Urinary bladder (tissue), 4 donors: ENCODE data around the gene HCN2. TPM values are rescaled to one million over a fixed set of nuclear protein-coding genes. Genes with fewer than 3 reads are reported as not detected.

ENCODE experiments used
- DNase-seq: peaks from one replicate; pipeline ENCODE4 v3.0.0-alpha.2; 2015; ENCODE audit errors: extremely low spot score
- H3K27ac ChIP-seq: one replicate; pipeline ENCODE4 v1.5.1; 2013; ENCODE audit warnings: low read depth, mild to moderate bottlenecking, moderate library complexity
- H3K36me3 ChIP-seq: one replicate; pipeline ENCODE4 v1.6.1; 2013; ENCODE audit warnings: mild to moderate bottlenecking, moderate library complexity; ENCODE audit not compliant: insufficient read depth
- H3K4me1 ChIP-seq: one replicate; pipeline ENCODE4 v1.6.1; 2013; ENCODE audit warnings: mild to moderate bottlenecking, moderate library complexity; ENCODE audit not compliant: insufficient read depth
- H3K4me3 ChIP-seq: one replicate; pipeline ENCODE4 v1.5.1; 2013; ENCODE audit warnings: low read depth, low read length
- WGBS: extraction: QIAGEN DNeasy Blood & Tissue Kit; methylation state at CpG from one replicate; pipeline ENCODE4 v1.1.7; 2013; 5-methylcytosine and 5-hydroxymethylcytosine counted together
- polyA plus RNA-seq: library from polyadenylated mRNA; stranded (reverse); fragments of 200-250 nt; gene quantifications from one replicate; pipeline ENCODE4 v1.2.3, GENCODE V29; 2013
- total RNA-seq: library from RNA; depleted of rRNA; stranded (reverse); fragments of >200 nt; gene quantifications from one replicate; pipeline ENCODE4 v1.2.3, GENCODE V29; 2014
- donor health status: healthy with polysubstance abuse.
- donor health status: healthy.

Gene HCN2
- total and polyA plus RNA-seq, 2 donors: 0.26 to 0.43 TPM

DNA sequence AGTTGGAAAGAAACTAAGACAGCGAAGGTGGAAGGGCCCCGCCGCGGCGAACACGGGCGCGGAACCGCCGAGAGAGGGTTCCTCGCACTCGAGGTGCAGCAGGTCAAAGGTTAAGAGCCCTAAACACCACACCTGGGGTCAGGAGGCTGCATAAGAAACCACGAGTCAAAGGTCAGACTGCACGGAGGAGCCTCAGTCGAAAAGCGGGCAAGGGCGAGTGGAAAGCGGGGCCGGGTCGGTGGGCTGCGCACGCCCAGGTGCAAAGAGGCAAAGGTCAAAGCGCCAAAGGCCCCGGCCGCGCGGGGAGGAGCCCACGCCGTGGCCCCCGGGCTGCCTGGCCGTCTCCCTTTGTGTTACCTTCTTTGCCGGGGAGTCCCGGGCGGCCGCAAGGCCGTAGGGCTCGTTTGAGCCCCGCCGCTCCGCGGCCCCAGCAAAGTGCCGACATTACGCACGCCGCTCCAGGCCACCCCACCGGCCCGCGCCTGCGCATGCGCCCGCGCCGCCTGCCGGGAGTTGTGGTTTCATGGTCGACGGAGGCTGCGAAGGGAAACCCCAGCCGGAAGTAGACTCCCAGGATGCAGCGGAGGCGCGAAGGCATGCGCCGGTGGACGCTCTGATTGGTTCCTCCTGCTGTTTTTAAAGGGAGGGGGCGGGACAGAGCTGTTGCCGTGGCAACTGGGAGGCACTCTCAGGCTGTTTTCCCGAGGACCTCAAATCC lies 43.5 kb downstream of the HCN2 start, which contains the start of gene POLRMT:
TSS of gene POLRMT (minus strand) at position 470 of the 718 bp plus-strand sequence. CDS start at position 445, 25 bp downstream.
- peak; percentile 90 for DNase-seq
- H3K27ac ChIP-seq: no peak within 1 kb of the TSS
- H3K4me3 ChIP-seq: peak within 1 kb of the TSS; percentile 62
- under 1% methylated on average over 67 of the region's 67 CpGs for WGBS
- H3K4me1 ChIP-seq: peaks cover 2% of the 10 kb centered on the region
- no peaks in the 10 kb centered on the region for H3K36me3 ChIP-seq

DNA sequence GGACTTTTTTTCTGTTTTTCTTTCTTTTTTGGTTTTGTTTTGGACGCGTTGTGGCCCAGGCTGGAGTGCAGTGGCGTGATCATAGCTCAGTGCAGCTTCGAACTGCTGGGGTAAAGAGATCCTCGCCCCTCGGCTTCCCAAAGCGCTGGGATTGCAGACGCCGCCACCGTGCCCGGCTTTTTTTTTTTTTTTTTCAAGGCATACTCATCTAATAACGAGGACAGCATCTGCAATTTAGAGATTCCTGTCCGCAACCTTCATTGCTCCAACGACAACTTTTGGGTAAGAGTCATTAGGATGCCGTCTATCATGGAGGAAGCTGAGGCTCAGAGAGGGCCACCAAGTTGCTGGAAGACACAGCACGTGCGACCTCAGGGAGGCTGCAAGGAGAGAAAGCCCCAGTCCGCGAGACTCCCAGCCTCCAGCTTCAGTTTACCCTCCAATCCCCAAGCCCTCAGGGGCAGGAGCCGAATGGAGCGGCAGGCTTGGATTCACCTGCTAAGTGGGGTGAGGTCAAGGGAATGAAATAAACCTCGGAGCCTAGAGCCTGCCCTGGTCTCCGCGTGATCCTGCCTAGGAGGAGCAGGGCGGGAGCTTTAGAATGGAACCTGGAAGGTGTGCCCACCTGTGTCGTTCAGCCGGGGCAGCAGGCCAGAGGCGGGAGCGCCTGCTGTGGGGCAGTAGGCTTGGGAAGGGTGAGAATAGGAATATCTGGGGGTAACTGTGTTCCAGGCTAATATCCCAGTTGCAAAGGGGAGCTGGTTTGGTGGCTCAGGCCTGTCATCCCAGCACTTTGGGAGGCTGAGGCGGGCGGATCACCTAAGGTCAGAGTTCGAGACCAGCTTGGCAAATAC lies 44.3 kb downstream of the HCN2 start:
- Histone ChIP-seq H3K36me3 (no peaks in the 10 kb centered on the region), H3K4me3 (peak overlapping the region; percentile 62), H3K4me1 (peaks cover 2% of the 10 kb centered on the region), H3K27ac (no peak overlapping the region)
- 23% methylated on average over 32 of the region's 32 CpGs for WGBS
- DNase-seq: no peak

DNA sequence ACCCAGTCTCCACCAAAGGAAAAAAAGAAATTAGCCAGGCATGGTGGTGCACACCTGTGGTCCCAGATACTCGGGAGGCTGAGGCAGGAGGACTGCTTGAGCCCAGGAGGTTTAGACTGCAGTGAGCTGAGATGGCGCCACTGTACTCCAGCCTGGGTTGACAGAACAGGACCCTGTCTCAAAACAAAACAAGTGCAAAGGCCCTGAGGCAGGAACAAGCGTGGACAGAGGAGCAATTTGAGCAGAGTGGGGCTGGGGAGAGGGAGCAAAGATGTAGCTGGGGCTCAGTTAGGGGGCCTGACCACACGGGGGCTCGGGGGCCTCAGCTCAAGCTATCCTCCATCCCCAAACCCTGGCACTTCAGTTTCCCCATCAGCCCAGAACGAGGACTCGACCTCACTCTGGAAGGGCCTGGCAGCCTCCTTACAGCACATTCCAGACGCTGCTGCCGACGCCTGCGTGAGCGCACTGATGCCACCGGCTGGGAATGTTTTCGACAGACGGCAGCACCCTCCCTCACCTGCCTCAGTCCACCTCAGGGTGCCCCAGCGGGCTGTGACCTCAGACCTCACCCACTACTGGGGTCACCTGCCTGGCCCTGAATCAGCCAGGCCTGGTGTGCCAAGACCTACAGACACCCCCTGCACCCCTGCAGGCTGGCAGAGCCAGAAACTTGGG lies 45.4 kb downstream of the HCN2 start:
- Histone ChIP-seq H3K27ac (no peak overlapping the region), H3K4me3 (no peak overlapping the region), H3K36me3 (no peaks in the 10 kb centered on the region), H3K4me1 (peaks cover 2% of the 10 kb centered on the region)
- no peak for DNase-seq
- WGBS: 89% methylated on average over 16 of the region's 16 CpGs

DNA sequence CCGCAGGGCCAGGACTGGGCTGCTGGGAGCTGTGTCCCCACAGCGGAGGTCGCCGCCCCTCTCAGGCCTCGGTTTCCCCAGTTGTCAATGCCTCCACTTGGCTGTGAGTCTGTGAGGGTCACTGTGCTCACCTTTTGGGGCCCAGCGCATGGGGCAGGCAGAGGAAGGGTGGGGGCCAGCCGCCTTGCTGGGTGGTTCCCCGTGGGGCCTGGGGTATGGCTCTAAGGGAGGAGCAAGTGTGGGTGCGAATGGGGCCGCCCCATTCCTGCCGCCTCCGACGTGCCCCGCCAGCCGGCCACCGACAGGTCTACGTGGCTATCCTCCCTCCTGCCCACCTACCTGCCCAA lies 49.2 kb downstream of the HCN2 start:
- WGBS: 58% methylated on average over 17 of the region's 17 CpGs
- Histone ChIP-seq H3K4me3 (no peak overlapping the region), H3K36me3 (no peaks in the 10 kb centered on the region), H3K4me1 (peaks cover 2% of the 10 kb centered on the region), H3K27ac (no peak overlapping the region)
- no peak for DNase-seq

DNA sequence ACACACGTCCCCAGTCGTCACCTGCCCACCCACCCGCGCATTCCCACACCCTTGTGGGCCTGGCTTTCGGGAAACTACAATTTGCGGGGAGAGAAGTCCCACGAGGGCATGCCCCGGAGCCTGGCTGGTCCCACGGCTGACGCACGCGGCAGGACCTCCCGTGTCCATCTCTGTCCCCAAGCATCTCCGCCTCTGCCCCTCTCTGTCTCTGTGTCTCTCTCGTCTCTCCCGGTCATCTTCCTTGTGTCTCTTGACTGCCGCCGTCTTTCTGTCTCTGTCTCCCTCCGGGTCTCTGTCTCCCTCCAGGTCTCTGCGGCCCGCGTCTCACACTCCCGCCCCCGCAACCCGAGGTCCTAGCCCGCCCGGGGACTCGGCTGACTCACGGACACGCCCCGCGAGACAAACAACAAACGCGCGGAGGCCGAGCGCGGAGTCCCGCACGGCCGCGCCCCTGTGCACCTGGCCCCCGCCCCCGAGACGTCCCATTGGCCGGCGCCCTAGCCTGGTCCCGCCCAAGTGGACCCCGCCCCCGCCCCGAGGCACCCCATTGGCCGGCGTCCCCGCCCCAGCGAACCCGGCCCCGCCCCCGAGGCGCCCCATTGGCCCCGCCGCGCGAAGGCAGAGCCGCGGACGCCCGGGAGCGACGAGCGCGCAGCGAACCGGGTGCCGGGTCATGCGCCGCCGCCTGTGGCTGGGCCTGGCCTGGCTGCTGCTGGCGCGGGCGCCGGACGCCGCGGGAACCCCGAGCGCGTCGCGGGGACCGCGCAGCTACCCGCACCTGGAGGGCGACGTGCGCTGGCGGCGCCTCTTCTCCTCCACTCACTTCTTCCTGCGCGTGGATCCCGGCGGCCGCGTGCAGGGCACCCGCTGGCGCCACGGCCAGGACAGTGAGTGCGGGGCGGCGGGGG lies 49.8 kb downstream of the HCN2 start, which contains the start of gene FGF22:
TSS of gene FGF22 (plus strand) at position 627 of the 908 bp plus-strand sequence. CDS start at position 674, 47 bp downstream.
- DNase-seq: peak; percentile 52
- Histone ChIP-seq H3K27ac (no peak within 1 kb of the TSS), H3K4me3 (peak within 1 kb of the TSS; percentile 40), H3K4me1 (no peaks in the 10 kb centered on the region), H3K36me3 (no peaks in the 10 kb centered on the region)
- WGBS: 5% methylated on average over 109 of the region's 109 CpGs

DNA sequence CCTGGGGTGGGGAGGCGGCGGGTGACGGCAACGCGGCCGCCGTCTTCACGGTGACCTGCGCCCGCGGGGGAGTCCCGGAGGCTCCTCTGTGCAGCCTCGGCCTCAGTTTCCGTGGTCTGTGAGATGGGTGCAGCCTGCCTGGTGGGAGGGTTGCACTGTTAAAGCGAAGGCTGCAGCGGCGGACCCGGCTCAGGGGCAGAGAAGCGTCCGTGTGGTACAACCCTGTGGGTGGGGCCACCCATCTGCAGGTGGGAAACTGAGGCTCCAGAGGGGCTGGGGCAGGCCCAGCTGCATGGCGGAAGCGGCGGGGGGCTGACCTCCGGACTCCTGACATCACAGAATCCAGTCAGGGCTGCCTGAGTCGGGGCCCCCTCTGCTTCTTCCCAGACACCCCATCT lies 50.5 kb downstream of the HCN2 start:
- DNase-seq: no peak
- Histone ChIP-seq H3K4me1 (no peaks in the 10 kb centered on the region), H3K27ac (no peak overlapping the region), H3K36me3 (no peaks in the 10 kb centered on the region), H3K4me3 (peak overlapping the region; percentile 40)
- 47% methylated on average over 25 of the region's 25 CpGs for WGBS

DNA sequence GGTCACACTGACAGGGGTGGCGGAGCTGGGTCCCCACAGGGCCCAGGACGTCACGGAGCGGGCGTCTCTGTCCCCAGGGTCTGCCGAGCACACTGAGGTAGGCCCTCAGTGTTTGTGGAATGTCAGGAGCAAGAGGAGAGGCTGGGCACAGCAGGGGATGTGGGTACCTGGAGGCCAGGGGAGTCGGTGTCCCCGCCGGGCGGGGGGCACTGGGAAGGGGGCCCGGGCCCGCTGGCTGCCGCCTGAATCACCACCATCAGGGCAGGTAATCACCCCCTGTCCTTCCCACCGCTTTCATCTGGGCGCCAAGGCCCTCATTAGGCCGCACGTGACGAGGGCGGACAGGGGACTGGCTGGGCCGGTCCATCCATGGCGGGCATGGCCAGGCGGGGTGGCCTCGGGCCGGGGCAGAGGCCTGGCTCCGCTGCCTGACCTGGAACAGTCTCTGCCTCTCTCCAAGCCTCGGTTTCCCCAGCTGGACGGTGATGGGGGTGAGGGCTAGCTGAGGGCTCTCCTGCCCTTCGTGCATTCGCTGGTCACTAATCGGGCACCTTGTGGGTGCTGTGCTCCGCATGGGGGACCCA lies 51.0 kb downstream of the HCN2 start:
- Histone ChIP-seq H3K36me3 (no peaks in the 10 kb centered on the region), H3K27ac (no peak overlapping the region), H3K4me3 (no peak overlapping the region), H3K4me1 (no peaks in the 10 kb centered on the region)
- DNase-seq: no peak
- WGBS: 94% methylated on average over 31 of the region's 31 CpGs

DNA sequence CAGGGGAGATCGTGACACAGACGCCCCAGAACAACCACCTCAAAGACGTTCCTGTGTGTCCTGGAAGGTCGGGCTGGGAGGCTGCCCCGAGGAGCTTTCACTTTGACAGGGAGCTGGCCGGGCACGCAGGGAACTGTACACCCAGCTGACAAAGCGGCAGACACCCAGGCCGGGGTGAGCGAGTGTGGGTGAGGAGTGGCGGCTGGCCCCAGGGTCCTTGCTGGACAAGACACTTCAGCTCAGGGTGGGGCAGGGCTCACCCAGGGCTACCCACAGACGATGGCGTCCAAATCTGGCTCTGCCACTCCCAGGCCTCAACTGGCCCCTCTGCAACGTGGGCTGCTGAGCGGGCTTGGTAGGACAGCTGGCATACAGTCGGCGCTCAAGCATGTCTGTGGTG lies 52.0 kb downstream of the HCN2 start:
- no peak overlapping the region for H3K4me3 ChIP-seq
- WGBS: 85% methylated on average over 17 of the region's 17 CpGs
- no peak for DNase-seq
- peaks cover 2% of the 10 kb centered on the region for H3K36me3 ChIP-seq
- no peak overlapping the region for H3K27ac ChIP-seq
- H3K4me1 ChIP-seq: no peaks in the 10 kb centered on the region

DNA sequence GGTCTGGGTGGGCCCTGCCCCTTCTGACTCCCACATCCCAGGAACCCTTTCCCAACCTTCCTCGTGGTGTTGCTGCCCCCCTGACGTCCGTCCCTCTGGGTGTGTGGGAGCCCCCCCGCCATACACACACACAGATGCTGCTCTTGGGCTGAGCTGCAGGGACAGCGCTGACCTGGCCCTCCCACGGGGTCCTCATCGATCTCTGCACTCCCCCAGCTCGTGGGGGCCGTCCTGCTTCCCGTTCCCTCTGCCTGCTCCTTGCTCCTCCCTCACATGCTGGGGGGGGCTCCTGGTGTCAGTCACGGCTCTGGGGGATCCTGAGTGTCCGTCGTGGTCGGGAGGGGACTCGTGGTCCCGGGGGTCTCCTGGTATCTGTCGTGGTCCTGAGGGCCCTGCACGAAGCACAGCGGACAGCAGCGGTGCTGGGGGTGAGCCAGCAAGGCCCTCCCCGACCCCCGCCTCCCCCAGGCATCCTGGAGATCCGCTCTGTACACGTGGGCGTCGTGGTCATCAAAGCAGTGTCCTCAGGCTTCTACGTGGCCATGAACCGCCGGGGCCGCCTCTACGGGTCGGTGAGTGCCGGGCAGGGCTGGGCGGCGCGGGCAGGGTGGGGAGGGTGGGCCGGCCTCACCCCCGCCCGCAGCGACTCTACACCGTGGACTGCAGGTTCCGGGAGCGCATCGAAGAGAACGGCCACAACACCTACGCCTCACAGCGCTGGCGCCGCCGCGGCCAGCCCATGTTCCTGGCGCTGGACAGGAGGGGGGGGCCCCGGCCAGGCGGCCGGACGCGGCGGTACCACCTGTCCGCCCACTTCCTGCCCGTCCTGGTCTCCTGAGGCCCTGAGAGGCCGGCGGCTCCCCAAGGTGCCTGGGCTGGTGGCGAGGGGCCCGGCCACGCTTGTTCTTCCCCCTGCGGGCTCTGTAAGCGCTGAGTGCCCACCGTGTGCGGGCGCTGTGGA lies 53.4 kb downstream of the HCN2 start:
- Histone ChIP-seq H3K4me3 (no peak overlapping the region), H3K27ac (no peak overlapping the region), H3K4me1 (no peaks in the 10 kb centered on the region), H3K36me3 (peaks cover 6% of the 10 kb centered on the region)
- 85% methylated on average over 70 of the region's 70 CpGs for WGBS
- DNase-seq: no peak

DNA sequence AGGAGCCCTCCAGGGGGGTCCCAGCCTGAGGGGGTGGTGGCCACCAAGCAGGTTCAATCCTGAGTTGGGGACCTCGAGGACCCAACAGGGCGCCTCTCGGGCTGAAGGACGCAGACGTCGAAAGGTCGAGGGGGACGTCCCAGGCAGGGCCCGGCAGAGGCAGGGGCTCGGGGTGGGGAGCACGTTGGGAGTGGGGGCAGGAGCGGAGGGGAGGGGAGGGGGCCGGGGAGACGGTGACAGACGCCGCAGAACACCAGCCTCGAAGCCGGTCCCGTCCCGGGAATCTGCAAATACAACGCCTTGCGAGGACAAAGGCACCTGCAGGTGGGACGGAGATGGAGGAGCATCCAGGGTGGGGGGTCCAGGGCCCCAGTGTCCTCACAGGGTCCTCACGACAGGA lies 54.1 kb downstream of the HCN2 start:
- Histone ChIP-seq H3K36me3 (peaks cover 11% of the 10 kb centered on the region), H3K4me3 (no peak overlapping the region), H3K4me1 (no peaks in the 10 kb centered on the region), H3K27ac (no peak overlapping the region)
- WGBS: 85% methylated on average over 24 of the region's 24 CpGs
- DNase-seq: no peak

DNA sequence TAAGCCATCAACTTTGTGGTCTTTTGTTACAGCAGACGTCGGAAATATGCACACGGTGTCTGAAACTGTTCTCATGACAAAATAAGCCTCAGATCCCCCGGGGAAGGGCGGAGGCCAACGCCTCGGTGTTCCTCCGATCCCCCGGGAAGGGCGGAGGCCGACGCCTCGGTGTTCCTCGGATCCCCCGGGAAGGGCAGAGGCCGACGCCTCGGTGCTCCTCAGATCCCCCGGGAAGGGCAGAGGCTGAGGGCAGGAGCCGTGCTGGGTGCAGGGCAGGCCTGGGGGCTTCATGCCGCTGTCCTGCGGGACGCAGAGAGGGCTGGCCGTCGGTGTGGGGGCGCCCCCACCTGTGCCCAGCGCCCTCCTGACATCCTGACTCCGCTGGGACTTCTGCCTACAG lies 54.7 kb downstream of the HCN2 start:
- no peak for DNase-seq
- Histone ChIP-seq H3K4me1 (no peaks in the 10 kb centered on the region), H3K4me3 (no peak overlapping the region), H3K27ac (no peak overlapping the region), H3K36me3 (peaks cover 11% of the 10 kb centered on the region)
- WGBS: 79% methylated on average over 28 of the region's 28 CpGs

DNA sequence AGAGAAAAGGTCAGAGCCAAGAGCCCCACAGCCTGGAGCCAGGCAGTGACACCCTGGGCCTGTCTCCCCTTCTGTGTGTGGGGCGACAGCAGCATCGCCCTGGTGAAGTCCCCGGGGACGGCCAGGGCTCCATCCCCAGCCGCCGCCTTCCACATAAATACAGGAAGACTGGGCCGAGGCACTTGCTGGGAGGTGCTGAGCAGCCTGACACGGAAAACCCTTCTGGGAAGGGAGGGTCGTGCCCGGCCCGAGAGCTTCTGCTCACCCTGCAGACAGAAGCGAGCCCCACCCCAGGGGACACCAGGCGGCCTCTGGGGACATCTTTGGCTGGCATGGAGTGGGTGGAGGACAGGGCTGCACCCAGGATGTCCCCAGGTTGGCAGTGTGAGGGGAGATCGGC lies 55.1 kb downstream of the HCN2 start:
- no peak for DNase-seq
- no peak overlapping the region for H3K4me3 ChIP-seq
- no peak overlapping the region for H3K27ac ChIP-seq
- no peaks in the 10 kb centered on the region for H3K4me1 ChIP-seq
- peaks cover 11% of the 10 kb centered on the region for H3K36me3 ChIP-seq
- 85% methylated on average over 14 of the region's 14 CpGs for WGBS
